ENCODE data around the gene NXN. TPM values are rescaled to one million over a fixed set of nuclear protein-coding genes. Genes with fewer than 3 reads are reported as not detected.
"Not testable (repeated sequence)": the region's sequence is repeated elsewhere in the genome, so short reads cannot be mapped to it uniquely, and the experiment has no call there.

NXN gene
- total and polyA plus RNA-seq, 4 donors = 25.7 to 60.6 (median 44.0) TPM

DNA sequence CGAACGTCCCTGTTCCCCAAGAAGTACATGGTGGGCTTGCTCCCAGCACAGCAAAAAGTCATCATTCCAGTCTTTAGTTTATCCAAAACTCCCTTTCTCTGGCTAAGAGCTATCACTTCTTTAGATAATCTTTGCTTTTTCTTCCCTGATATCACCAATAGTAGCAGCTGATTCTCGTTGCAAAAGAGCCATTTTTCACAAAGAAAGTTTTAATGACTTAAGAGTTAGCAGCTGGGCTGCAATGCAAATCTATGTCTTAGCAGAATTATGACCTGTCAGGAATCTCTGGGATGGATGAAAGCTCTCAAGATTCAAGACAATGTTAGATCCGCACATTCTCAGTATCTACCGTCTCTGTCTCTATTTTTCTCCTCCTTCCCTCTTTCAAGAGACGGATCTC lies 53.8 kb downstream of the NXN start:
- peaks cover 10% of the 10 kb centered on the region for H3K36me3 ChIP-seq (ENCODE audit: control insufficient read depth, insufficient read depth, low read length)
- no peak overlapping the region for H3K4me3 ChIP-seq (ENCODE audit: low read depth, low read length)
- H3K27ac ChIP-seq (ENCODE audit: low read depth, low read length) = no peak overlapping the region
- H3K27me3 ChIP-seq (ENCODE audit: control insufficient read depth, insufficient read depth, low read length) = no peaks in the 10 kb centered on the region
- H3K9me3 ChIP-seq (ENCODE audit: control insufficient read depth, insufficient read depth, low read length) = no peaks in the 10 kb centered on the region
- 69% methylated on average over 5 of the region's 6 CpGs for WGBS (ENCODE audit: insufficient coverage)
- DNase-seq (ENCODE audit: low read depth in 4 of 6, low spot score in 6 of 6) = no peak
- H3K4me1 ChIP-seq (ENCODE audit: control insufficient read depth, insufficient read depth, low read length) = peaks cover 14% of the 10 kb centered on the region

DNA sequence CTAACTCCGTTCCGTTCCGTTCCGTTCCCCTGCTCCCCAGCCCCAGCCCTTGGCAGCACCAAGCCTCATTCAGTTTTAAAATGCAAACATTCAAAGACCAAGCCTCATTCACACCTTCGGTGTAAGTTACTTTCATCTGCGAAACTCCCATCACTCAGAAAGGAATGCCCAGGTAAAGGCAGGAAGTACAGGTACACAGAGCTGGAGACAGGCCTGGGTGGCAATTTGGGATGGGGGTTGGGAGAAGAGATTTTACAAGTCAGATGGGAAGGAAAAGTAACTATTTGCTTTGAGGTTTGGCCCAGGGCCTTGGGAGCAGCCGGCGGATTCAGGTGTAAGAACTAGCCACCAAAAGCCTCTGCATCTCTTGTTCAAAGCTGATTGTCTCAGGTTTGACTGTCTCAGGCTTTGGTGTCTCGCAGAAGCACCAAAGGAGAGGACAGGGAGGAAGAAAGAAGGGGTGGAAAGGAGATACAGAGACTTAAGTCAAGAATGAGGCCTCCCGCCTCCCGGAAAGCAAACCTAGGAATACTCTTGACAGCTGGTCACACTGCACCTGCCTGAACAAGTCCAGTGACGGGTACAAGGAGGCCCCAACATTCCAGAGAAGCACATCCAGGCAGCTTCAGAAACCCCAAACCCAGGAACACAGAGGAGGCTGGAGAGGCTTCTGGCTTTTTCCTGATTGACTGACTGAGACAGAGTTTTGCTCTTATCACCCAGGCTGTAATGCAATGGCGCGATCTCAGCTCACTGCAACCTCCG lies 54.7 kb downstream of the NXN start:
- no peaks in the 10 kb centered on the region for H3K9me3 ChIP-seq (ENCODE audit: control insufficient read depth, insufficient read depth, low read length)
- DNase-seq (ENCODE audit: low read depth in 4 of 6, low spot score in 6 of 6) = no peak
- no peak overlapping the region for H3K27ac ChIP-seq (ENCODE audit: low read depth, low read length)
- H3K4me1 ChIP-seq (ENCODE audit: control insufficient read depth, insufficient read depth, low read length) = peaks cover 14% of the 10 kb centered on the region
- WGBS (ENCODE audit: insufficient coverage) = 81% methylated on average over 7 of the region's 15 CpGs
- H3K36me3 ChIP-seq (ENCODE audit: control insufficient read depth, insufficient read depth, low read length) = peaks cover 14% of the 10 kb centered on the region
- H3K27me3 ChIP-seq (ENCODE audit: control insufficient read depth, insufficient read depth, low read length) = no peaks in the 10 kb centered on the region
- no peak overlapping the region for H3K4me3 ChIP-seq (ENCODE audit: low read depth, low read length)

DNA sequence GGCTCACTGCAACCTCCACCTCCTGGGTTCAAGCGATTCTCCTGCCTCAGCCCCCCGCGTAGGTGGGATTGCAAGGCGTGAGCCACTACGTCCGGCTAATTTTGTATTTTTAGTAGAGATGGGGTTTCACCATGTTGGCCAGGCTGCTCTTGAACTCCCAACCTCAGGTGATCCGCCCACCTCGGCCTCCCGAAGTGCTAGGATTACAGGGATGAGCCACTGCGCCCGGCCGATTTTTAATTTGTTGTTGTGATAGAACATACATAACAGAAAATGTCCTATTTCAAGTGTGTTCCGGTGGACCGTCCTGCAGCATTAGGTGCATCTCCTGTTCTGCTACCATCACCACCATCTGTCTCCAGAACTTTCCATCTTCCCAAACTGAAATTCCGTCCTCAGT lies 55.3 kb downstream of the NXN start:
- not testable (repeated sequence) for H3K4me3 ChIP-seq (ENCODE audit: low read depth, low read length); DNase-seq (ENCODE audit: low read depth in 4 of 6, low spot score in 6 of 6); H3K9me3 ChIP-seq (ENCODE audit: control insufficient read depth, insufficient read depth, low read length); H3K27me3 ChIP-seq (ENCODE audit: control insufficient read depth, insufficient read depth, low read length); H3K27ac ChIP-seq (ENCODE audit: low read depth, low read length)
- H3K4me1 ChIP-seq (ENCODE audit: control insufficient read depth, insufficient read depth, low read length) = peaks cover 14% of the 10 kb centered on the region
- H3K36me3 ChIP-seq (ENCODE audit: control insufficient read depth, insufficient read depth, low read length) = peaks cover 14% of the 10 kb centered on the region
- 98% methylated on average over 9 of the region's 15 CpGs for WGBS (ENCODE audit: insufficient coverage)

DNA sequence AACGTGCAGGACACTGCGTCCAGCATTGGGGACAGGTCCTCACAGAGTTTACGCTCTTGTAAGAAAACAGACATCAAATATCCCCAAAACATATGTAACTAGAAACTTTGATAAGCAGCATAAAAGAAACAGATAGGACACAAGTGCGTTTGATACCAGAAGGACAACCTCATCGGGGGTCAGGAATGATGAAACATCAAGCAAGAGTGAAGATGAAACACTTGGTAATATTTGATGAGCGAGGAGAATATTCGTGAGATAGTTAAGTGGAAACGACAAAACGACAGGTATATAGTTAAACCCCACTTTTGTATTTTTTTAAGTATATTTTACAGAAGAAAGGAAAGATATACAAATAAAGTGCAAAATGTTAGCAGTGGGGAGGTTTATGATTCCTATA lies 55.9 kb downstream of the NXN start:
- Histone ChIP-seq H3K4me1 (ENCODE audit: control insufficient read depth, insufficient read depth, low read length) (peaks cover 14% of the 10 kb centered on the region), H3K4me3 (ENCODE audit: low read depth, low read length) (no peak overlapping the region), H3K36me3 (ENCODE audit: control insufficient read depth, insufficient read depth, low read length) (peaks cover 12% of the 10 kb centered on the region), H3K27ac (ENCODE audit: low read depth, low read length) (no peak overlapping the region), H3K27me3 (ENCODE audit: control insufficient read depth, insufficient read depth, low read length) (no peaks in the 10 kb centered on the region), H3K9me3 (ENCODE audit: control insufficient read depth, insufficient read depth, low read length) (no peaks in the 10 kb centered on the region)
- WGBS (ENCODE audit: insufficient coverage) = 100% methylated on average over 2 of the region's 9 CpGs
- DNase-seq (ENCODE audit: low read depth in 4 of 6, low spot score in 6 of 6) = no peak

DNA sequence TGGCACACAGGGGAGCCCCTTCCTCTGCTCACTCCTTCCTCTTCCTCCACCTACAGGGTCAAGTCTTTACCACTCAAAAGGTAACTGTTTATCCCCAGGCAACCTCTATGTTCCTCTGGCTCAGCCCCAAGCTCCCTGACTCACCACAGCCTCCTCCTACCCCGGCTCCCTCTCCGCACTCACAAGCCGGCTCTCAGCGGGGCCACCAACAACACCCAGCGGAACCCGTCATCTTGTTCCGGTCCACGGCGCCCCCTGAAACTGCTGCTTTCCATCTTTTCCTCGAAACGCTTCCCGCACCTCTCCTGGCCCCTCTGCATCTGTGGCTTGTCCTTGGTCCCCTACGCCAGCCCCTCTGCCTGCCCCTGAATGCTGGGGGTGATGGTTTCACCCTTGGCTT lies 58.4 kb downstream of the NXN start:
- Histone ChIP-seq H3K4me1 (ENCODE audit: control insufficient read depth, insufficient read depth, low read length) (no peaks in the 10 kb centered on the region), H3K9me3 (ENCODE audit: control insufficient read depth, insufficient read depth, low read length) (no peaks in the 10 kb centered on the region), H3K4me3 (ENCODE audit: low read depth, low read length) (no peak overlapping the region), H3K27ac (ENCODE audit: low read depth, low read length) (no peak overlapping the region), H3K27me3 (ENCODE audit: control insufficient read depth, insufficient read depth, low read length) (no peaks in the 10 kb centered on the region), H3K36me3 (ENCODE audit: control insufficient read depth, insufficient read depth, low read length) (peaks cover 12% of the 10 kb centered on the region)
- WGBS (ENCODE audit: insufficient coverage) = 94% methylated on average over 13 of the region's 13 CpGs
- no peak for DNase-seq (ENCODE audit: low read depth in 4 of 6, low spot score in 6 of 6)

DNA sequence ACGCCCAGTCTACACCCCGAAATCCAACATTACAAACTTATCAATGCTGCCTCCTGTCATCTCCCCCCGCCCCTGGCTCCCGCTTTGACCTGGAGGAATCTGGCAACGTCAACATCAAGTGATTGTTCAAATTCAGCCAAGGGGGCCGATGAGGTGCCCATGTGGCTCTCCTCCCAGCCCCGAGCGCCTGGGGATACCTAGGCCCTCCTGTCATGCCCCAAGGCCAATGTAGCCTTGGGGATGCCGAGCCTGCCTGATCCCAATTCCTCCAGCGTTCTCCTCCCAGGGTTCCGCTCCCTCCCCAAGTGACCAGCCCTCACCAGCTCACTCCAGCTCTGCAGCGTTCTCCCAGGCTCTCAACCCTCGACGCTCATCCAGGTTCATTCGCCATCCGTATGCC lies 59.4 kb downstream of the NXN start:
- no peaks in the 10 kb centered on the region for H3K9me3 ChIP-seq (ENCODE audit: control insufficient read depth, insufficient read depth, low read length)
- WGBS (ENCODE audit: insufficient coverage) = 88% methylated on average over 15 of the region's 16 CpGs
- H3K4me3 ChIP-seq (ENCODE audit: low read depth, low read length) = no peak overlapping the region
- H3K27me3 ChIP-seq (ENCODE audit: control insufficient read depth, insufficient read depth, low read length) = no peaks in the 10 kb centered on the region
- DNase-seq (ENCODE audit: low read depth in 4 of 6, low spot score in 6 of 6) = no peak
- H3K4me1 ChIP-seq (ENCODE audit: control insufficient read depth, insufficient read depth, low read length) = peaks cover 7% of the 10 kb centered on the region
- H3K36me3 ChIP-seq (ENCODE audit: control insufficient read depth, insufficient read depth, low read length) = peaks cover 12% of the 10 kb centered on the region
- no peak overlapping the region for H3K27ac ChIP-seq (ENCODE audit: low read depth, low read length)

DNA sequence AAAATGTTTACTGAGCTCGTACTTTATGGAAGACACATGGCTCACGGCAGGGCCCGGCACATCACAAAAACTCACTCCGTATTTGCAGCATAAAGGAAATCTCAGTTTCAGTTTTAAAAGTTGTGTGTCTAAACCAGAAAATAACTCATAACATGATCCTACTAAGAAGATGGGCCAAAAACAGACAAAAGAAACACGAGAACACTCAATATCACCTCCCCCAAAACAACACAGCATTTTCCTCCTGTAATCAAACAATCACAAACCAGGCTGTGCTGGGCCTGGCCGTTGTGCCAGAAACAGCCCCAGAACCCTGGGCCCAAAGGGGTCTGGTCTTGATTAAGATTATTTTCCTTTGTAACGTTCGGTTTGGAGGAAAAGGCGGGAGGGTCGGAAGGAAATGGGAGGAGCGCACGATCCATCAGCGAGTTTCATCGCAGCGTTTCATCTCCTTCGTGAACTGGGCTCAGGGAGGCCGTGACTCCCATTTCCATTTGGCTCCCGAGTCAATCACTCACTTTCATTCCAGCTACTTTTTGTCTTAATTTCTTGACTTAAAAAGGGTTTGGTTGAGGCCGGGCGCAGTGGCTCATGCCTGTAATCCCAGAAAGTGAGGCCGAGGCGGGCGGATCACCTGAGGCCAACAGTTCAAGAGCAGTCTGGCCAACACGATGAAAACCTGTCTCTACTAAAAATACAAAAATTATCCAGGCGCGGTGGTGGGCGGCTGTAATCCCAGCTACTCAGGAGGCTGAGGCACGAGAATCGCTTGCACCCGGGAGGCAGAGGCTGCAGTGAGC lies 61.4 kb downstream of the NXN start:
- 91% methylated on average over 18 of the region's 30 CpGs for WGBS (ENCODE audit: insufficient coverage)
- H3K27ac ChIP-seq (ENCODE audit: low read depth, low read length) = peak overlapping the region; percentile 81
- no peak overlapping the region for H3K4me3 ChIP-seq (ENCODE audit: low read depth, low read length)
- no peak for DNase-seq (ENCODE audit: low read depth in 4 of 6, low spot score in 6 of 6)
- H3K4me1 ChIP-seq (ENCODE audit: control insufficient read depth, insufficient read depth, low read length) = peaks cover 15% of the 10 kb centered on the region
- peaks cover 12% of the 10 kb centered on the region for H3K36me3 ChIP-seq (ENCODE audit: control insufficient read depth, insufficient read depth, low read length)
- no peaks in the 10 kb centered on the region for H3K27me3 ChIP-seq (ENCODE audit: control insufficient read depth, insufficient read depth, low read length)
- H3K9me3 ChIP-seq (ENCODE audit: control insufficient read depth, insufficient read depth, low read length) = no peaks in the 10 kb centered on the region

DNA sequence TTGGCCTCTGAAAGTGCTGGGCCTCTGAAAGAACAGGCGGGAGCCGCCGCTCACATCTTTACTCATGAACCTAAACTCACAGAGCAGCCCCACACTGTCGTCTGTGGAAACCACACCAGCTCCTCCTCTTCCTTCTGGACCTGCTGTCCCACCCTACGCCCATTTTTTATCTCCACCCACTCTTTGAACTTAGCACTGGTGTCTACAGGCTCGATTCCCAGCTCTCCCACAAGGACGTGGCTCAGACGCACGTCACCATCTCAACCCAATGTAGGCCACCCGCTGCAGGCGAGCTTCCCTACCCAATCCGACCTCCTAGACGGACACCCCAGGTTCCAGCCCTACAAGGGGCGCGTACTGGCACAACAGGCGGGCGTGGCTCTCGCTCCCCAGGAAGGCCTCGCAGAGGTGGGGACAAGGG lies 62.2 kb downstream of the NXN start:
- Histone ChIP-seq H3K4me1 (ENCODE audit: control insufficient read depth, insufficient read depth, low read length) (peaks cover 15% of the 10 kb centered on the region), H3K27me3 (ENCODE audit: control insufficient read depth, insufficient read depth, low read length) (no peaks in the 10 kb centered on the region), H3K4me3 (ENCODE audit: low read depth, low read length) (no peak overlapping the region), H3K9me3 (ENCODE audit: control insufficient read depth, insufficient read depth, low read length) (no peaks in the 10 kb centered on the region), H3K36me3 (ENCODE audit: control insufficient read depth, insufficient read depth, low read length) (peaks cover 12% of the 10 kb centered on the region), H3K27ac (ENCODE audit: low read depth, low read length) (peak overlapping the region; percentile 81)
- DNase-seq (ENCODE audit: low read depth in 4 of 6, low spot score in 6 of 6) = no peak
- WGBS (ENCODE audit: insufficient coverage) = 94% methylated on average over 16 of the region's 19 CpGs

DNA sequence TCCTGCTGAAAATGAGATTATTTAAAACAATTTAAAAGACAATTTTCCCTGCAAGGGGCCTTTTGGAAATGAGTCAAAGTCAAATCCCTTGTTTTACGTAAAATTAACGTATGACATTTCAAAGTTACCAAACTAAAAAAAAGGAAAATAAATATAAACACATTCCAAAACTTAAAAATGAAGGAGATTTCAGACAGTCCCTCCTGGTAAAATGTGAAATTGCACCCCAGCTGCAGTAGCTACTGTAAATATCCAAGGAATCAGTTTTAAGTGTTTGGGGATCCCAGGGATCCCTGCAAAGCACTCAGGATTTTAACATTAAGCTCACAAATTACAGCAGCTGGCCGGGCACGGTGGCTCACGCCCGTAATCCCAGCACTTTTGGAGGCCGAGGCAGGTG lies 63.3 kb downstream of the NXN start:
- Histone ChIP-seq H3K4me1 (ENCODE audit: control insufficient read depth, insufficient read depth, low read length) (peaks cover 15% of the 10 kb centered on the region), H3K36me3 (ENCODE audit: control insufficient read depth, insufficient read depth, low read length) (peaks cover 8% of the 10 kb centered on the region), H3K4me3 (ENCODE audit: low read depth, low read length) (no peak overlapping the region), H3K27ac (ENCODE audit: low read depth, low read length) (peak overlapping the region; percentile 91), H3K9me3 (ENCODE audit: control insufficient read depth, insufficient read depth, low read length) (no peaks in the 10 kb centered on the region), H3K27me3 (ENCODE audit: control insufficient read depth, insufficient read depth, low read length) (no peaks in the 10 kb centered on the region)
- WGBS (ENCODE audit: insufficient coverage) = 70% methylated on average over 4 of the region's 7 CpGs
- no peak for DNase-seq (ENCODE audit: low read depth in 4 of 6, low spot score in 6 of 6)

Data from spinal cord (tissue), 10 donors.